HCT116 (cell line): Measurements from ENCODE around the gene ARMC2. TPM values are rescaled to one million over a fixed set of nuclear protein-coding genes. Genes with fewer than 3 reads are reported as not detected.

Source experiments
- ATAC-seq: fragments of 200-7000 bp; cut with Tn5 transposase; 2 replicates; pipeline ENCODE4 v1.9.1; 2020; ENCODE audit warnings: mild to moderate bottlenecking, moderate library complexity
- BruUV-seq: library from RNA; stranded (reverse); fragments of 400-500 nt; replicated peaks from 2 replicates; lab custom pipeline; 2021; lab: Mats Ljungman, UMichigan
- CTCF ChIA-PET: fragments of 300-600 bp; sonication (Branson Sonifier 250); formaldehyde crosslinking; loops from one replicate; lab custom pipeline; 2021; ENCODE audit warnings: antibody characterized with exemption; lab: Charles Lee
- POLR2A ChIA-PET: fragments of 300-600, 350-600 bp; sonication (Branson Sonifier 250); formaldehyde crosslinking; loops from one replicate; lab custom pipeline; 2021; ENCODE audit warnings: antibody characterized with exemption; lab: Charles Lee
- RAD21 ChIA-PET, 2 experiments: fragments of 300-600 bp; sonication (Branson Sonifier 250); formaldehyde crosslinking; loops; one replicate each; lab custom pipeline; 2023; ENCODE audit warnings: low total read pairs in 2 of 2; ENCODE audit not compliant: uncharacterized antibody in 2 of 2, unreplicated experiment in 2 of 2, low non-redundant PET in 1 of 2; lab: Charles Lee
- DNase-seq: peaks from one replicate; pipeline ENCODE4 v3.0.0-alpha.2; 2010; ENCODE audit warnings: low read depth, low spot score
- H2AFZ ChIP-seq: fragments of 200-600 bp; shearing (Covaris generic), sonication (generic); 2 replicates; pipeline ENCODE4 v1.6.1; 2017; ENCODE audit warnings: low read depth, mixed run types, mixed read lengths, antibody characterized with exemption, low read length; ENCODE audit not compliant: poor library complexity, severe bottlenecking
- H3K27ac ChIP-seq: 2 replicates; pipeline ENCODE4 v1.5.1; 2012; ENCODE audit warnings: low read depth, low read length
- H3K27me3 ChIP-seq: fragments of 200-600 bp; sonication (generic); 2 replicates; pipeline ENCODE4 v1.6.1; 2016; ENCODE audit warnings: mixed run types, low read length, mixed read lengths; ENCODE audit not compliant: insufficient read depth
- H3K36me3 ChIP-seq, 2 experiments: fragments of 200-500 bp in 1 of 2; fragments of 200-600 bp in 1 of 2; sonication (Bioruptor generic) in 1 of 2; sonication (generic) in 1 of 2; 2 replicates each; pipeline versions ENCODE4 v1.5.1 to v1.6.1; 2014 to 2016; ENCODE audit warnings: low read length in 2 of 2, inconsistent platforms in 1 of 2, mixed read lengths in 1 of 2, mixed run types in 1 of 2; ENCODE audit not compliant: insufficient read depth in 2 of 2, control insufficient read depth in 1 of 2
- H3K4me1 ChIP-seq, 2 experiments: fragments of 200-600 bp in 1 of 2; sonication (generic) in 1 of 2; 2 replicates each; pipeline versions ENCODE4 v1.5.1 to v1.6.1; 2012 to 2017; ENCODE audit warnings: low read length in 2 of 2, inconsistent platforms in 1 of 2, mild to moderate bottlenecking in 1 of 2, mixed read lengths in 1 of 2, mixed run types in 1 of 2, moderate library complexity in 1 of 2; ENCODE audit not compliant: insufficient read depth in 2 of 2, control insufficient read depth in 1 of 2
- H3K4me2 ChIP-seq: fragments of 200-600 bp; sonication (generic); 2 replicates; pipeline ENCODE4 v1.6.1; 2017; ENCODE audit warnings: mixed run types, low read length, mixed read lengths
- H3K4me3 ChIP-seq, 2 experiments: fragments of 200-600 bp in 1 of 2; sonication (generic) in 1 of 2; replicated peaks in 1 of 2; 2 replicates each; pipeline ENCODE4 v1.5.1; 2011 to 2016; ENCODE audit warnings: low read length in 2 of 2, control low read depth in 1 of 2, low read depth in 1 of 2, mild to moderate bottlenecking in 1 of 2, mixed read lengths in 1 of 2, mixed run types in 1 of 2
- H3K79me2 ChIP-seq: fragments of 200-600 bp; sonication (generic); 2 replicates; pipeline ENCODE4 v1.6.1; 2017; ENCODE audit warnings: mild to moderate bottlenecking, mixed run types, low read length, moderate library complexity, mixed read lengths; ENCODE audit not compliant: insufficient read depth
- H3K9ac ChIP-seq: fragments of 200-600 bp; sonication (generic); 2 replicates; pipeline ENCODE4 v1.6.1; 2016; ENCODE audit warnings: low read length, mixed read lengths
- H3K9me2 ChIP-seq: fragments of 200-600 bp; sonication (generic), shearing (Covaris generic); 2 replicates; pipeline ENCODE4 v1.6.1; 2017; ENCODE audit warnings: mixed run types, mild to moderate bottlenecking, moderate library complexity; ENCODE audit not compliant: insufficient read depth
- H3K9me3 ChIP-seq, 2 experiments: fragments of 200-500 bp in 1 of 2; fragments of 200-600 bp in 1 of 2; sonication (Bioruptor generic) in 1 of 2; sonication (generic) in 1 of 2; 2 replicates each; pipeline ENCODE4 v1.6.1; 2014 to 2017; ENCODE audit warnings: low read length in 2 of 2, mixed read lengths in 2 of 2, inconsistent platforms in 1 of 2, low read depth in 1 of 2, mild to moderate bottlenecking in 1 of 2, mixed run types in 1 of 2, moderate library complexity in 1 of 2; ENCODE audit not compliant: control insufficient read depth in 1 of 2, insufficient read depth in 1 of 2
- H4K20me1 ChIP-seq: fragments of 200-600 bp; sonication (generic), shearing (Covaris generic); 2 replicates; pipeline ENCODE4 v1.6.1; 2017; ENCODE audit warnings: mixed run types, mild to moderate bottlenecking, moderate library complexity; ENCODE audit not compliant: insufficient read depth
- ATF3 ChIP-seq: IDR thresholded peaks from 2 replicates; pipeline ENCODE4 v1.6.1; 2012
- CBX3 ChIP-seq: IDR thresholded peaks from 2 replicates; pipeline ENCODE4 v1.6.1; 2012; ENCODE audit warnings: low read depth
- CEBPB ChIP-seq: IDR thresholded peaks from 2 replicates; pipeline ENCODE4 v1.6.1; 2012; ENCODE audit warnings: low read depth
- CTCF ChIP-seq, 3 experiments: fragments of 200-600 bp in 1 of 3; sonication (generic) in 1 of 3; IDR thresholded peaks in 2 of 3; conservative IDR thresholded peaks in 1 of 3; 2 replicates each; pipeline ENCODE4 v1.5.1; 2012 to 2017; ENCODE audit warnings: low read depth in 2 of 3, low read length in 2 of 3, antibody characterized with exemption in 1 of 3, borderline replicate concordance in 1 of 3, control low read depth in 1 of 3, mild to moderate bottlenecking in 1 of 3, mixed read lengths in 1 of 3, mixed run types in 1 of 3, moderate library complexity in 1 of 3; ENCODE audit not compliant: insufficient read depth in 1 of 3
- EGR1 ChIP-seq: IDR thresholded peaks from 2 replicates; pipeline ENCODE4 v1.6.1; 2012; ENCODE audit warnings: low read depth
- ELF1 ChIP-seq: IDR thresholded peaks from 2 replicates; pipeline ENCODE4 v1.6.1; 2012; ENCODE audit warnings: low read depth, borderline replicate concordance
- EZH2 ChIP-seq: fragments of 200-600 bp; sonication (generic); IDR thresholded peaks from 2 replicates; pipeline ENCODE4 v1.6.1; 2017; ENCODE audit warnings: antibody characterized with exemption, mixed run types
- EZH2phosphoT487 ChIP-seq: fragments of 200-600 bp; IDR thresholded peaks from 2 replicates; pipeline ENCODE4 v1.6.1; 2018; ENCODE audit warnings: antibody characterized with exemption, borderline replicate concordance
- MAX ChIP-seq: IDR thresholded peaks from 2 replicates; pipeline ENCODE4 v1.6.1; 2012
- POLR2AphosphoS5 ChIP-seq: IDR thresholded peaks from 2 replicates; pipeline ENCODE4 v1.6.1; 2011; ENCODE audit warnings: mild to moderate bottlenecking, low read depth, low read length, moderate library complexity
- REST ChIP-seq: IDR thresholded peaks from 2 replicates; pipeline ENCODE4 v1.6.1; 2012; ENCODE audit warnings: low read depth
- TCF7L2 ChIP-seq: IDR thresholded peaks from 2 replicates; pipeline ENCODE4 v1.7.0; 2011; ENCODE audit warnings: borderline replicate concordance, inconsistent platforms; ENCODE audit not compliant: insufficient read depth, insufficient read length; ENCODE audit errors: extremely low read depth
- ZBTB33 ChIP-seq: IDR thresholded peaks from 2 replicates; pipeline ENCODE4 v1.6.1; 2011; ENCODE audit warnings: mild to moderate bottlenecking, low read length, moderate library complexity; ENCODE audit not compliant: insufficient replicate concordance; ENCODE audit errors: extremely low read depth
- ZFX ChIP-seq: fragments of 450-650 bp; IDR thresholded peaks from 2 replicates; pipeline ENCODE4 v1.6.1; 2017
- ZNF274 ChIP-seq: fragments of 200-500 bp; sonication (Bioruptor generic); IDR thresholded peaks from 2 replicates; pipeline ENCODE4 v1.6.1; 2014; ENCODE audit warnings: mild to moderate bottlenecking, low read depth, low read length, inconsistent platforms
- intact Hi-C: fragments of 100-400 bp; cut with micrococcal nuclease; formaldehyde crosslinking; loops from 2 replicates; pipeline ENCODE4 v1.10.0; 2022
- total RNA-seq: library from RNA; stranded (reverse); gene quantifications from one replicate; pipeline ENCODE4 v1.2.1, GENCODE V29; 2021; ENCODE audit not compliant: unreplicated experiment

ARMC2 gene
- total RNA-seq, 1 experiment from 2014 or later = 3.6 TPM

GRCh38 chr6:109000289-109000688 is 152.1 kb downstream of the ARMC2 start:
- no peak overlapping the region for H3K9ac ChIP-seq
- no peaks in the 10 kb centered on the region; a peak in 2 of 4 replicates for H3K36me3 ChIP-seq
- no TSS peak for BruUV-seq
- no peak for DNase-seq
- no peaks in the 10 kb centered on the region for H4K20me1 ChIP-seq
- intact Hi-C loops = no loop called here
- H3K79me2 ChIP-seq = no peaks in the 10 kb centered on the region
- no peak overlapping the region for H2AFZ ChIP-seq
- H3K9me2 ChIP-seq = no peaks in the 10 kb centered on the region
- ChIA-PET CTCF (no interaction called here), POLR2A (no interaction called here), RAD21 (no interaction called here)
- no peak for TF ChIP-seq CEBPB
- no peak for TF ChIP-seq ATF3
- no peak for TF ChIP-seq CBX3
- TF ChIP-seq TCF7L2 = no peak
- no peak for TF ChIP-seq POLR2AphosphoS5
- no peak for TF ChIP-seq EZH2
- no peak for TF ChIP-seq REST
- TF ChIP-seq ZBTB33 = no peak
- no peak for TF ChIP-seq CTCF (IDR thresholded peaks at IDR 0.05 in 2 of 3, conservative IDR thresholded peaks at IDR 0.05 in 1 of 3; ENCODE audit: borderline replicate concordance in 1 of 3, insufficient read depth in 1 of 3, low read depth in 2 of 3, low read length in 2 of 3)
- TF ChIP-seq ZFX = no peak
- TF ChIP-seq MAX = no peak
- no peak for TF ChIP-seq ELF1
- no peak for TF ChIP-seq EZH2phosphoT487
- TF ChIP-seq EGR1 = no peak
- no peak for TF ChIP-seq ZNF274
- H3K9me3 ChIP-seq = no peaks in the 10 kb centered on the region
- ATAC-seq = no peak
- H3K4me2 ChIP-seq = no peak overlapping the region
- no peaks in the 10 kb centered on the region for H3K27me3 ChIP-seq
- no peaks in the 10 kb centered on the region for H3K4me1 ChIP-seq
- no peak overlapping the region for H3K4me3 ChIP-seq
- H3K27ac ChIP-seq = no peak overlapping the region
